Skin of body (tissue), 2 donors: ENCODE measurements around the gene TGFB2. TPM values are rescaled to one million over a fixed set of nuclear protein-coding genes. Genes with fewer than 3 reads are reported as not detected.
A peak's percentile ranks its signal among the peaks of the same experiment; 100 is the strongest.

Experiments
- DNase-seq: peaks from one replicate; lab custom pipeline; 2025; lab: John Stamatoyannopoulos, UW
- total RNA-seq: library from RNA; depleted of rRNA; stranded (reverse); fragments of >200 nt; gene quantifications from one replicate; pipeline ENCODE4 v1.2.3, GENCODE V29; 2014

Gene TGFB2
- total RNA-seq, 1 donor from 2014 or later: 32.0 TPM

DNA sequence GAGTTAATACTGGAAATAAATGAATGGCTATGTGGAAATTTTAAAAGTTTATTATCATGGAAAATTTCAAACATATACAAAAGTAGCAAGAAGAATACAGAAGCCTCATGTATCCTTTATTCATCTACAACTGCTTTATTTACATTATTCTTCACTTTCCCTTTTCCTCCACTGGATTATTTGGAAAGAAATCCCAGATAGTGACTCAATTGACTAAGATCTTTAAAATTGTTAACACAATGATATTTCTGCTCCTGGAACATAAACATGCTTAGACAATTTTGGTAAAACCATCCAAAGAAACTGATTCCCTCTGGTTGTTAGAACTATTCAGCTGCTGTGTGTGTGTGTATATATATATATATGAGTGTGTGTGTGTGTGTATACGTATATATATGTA, 116.2 kb downstream of the TGFB2 start:
- DNase-seq: no peak

GRCh38 chr1:218462116-218462515, 117.0 kb downstream of the TGFB2 start:
- DNase-seq: no peak

DNA sequence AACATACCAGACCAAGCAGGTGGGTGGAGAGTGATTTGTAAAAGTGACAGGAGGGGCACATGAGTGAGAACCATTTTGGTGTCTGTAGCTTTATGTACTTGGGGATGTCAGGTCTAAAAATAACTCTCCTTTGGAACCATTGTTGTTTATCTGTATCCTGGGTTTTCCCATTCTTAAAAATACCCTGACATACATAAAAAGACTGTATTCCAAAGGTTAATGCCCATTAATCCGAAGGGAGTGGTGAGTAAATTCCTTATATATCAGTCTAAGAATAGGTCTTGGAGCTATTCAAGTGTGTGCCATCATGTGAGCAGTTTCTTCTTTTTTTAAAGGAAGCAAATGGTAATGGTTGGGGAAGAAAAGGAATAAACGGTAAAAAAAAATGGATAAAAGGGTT, 117.5 kb downstream of the TGFB2 start:
- no peak for DNase-seq

DNA sequence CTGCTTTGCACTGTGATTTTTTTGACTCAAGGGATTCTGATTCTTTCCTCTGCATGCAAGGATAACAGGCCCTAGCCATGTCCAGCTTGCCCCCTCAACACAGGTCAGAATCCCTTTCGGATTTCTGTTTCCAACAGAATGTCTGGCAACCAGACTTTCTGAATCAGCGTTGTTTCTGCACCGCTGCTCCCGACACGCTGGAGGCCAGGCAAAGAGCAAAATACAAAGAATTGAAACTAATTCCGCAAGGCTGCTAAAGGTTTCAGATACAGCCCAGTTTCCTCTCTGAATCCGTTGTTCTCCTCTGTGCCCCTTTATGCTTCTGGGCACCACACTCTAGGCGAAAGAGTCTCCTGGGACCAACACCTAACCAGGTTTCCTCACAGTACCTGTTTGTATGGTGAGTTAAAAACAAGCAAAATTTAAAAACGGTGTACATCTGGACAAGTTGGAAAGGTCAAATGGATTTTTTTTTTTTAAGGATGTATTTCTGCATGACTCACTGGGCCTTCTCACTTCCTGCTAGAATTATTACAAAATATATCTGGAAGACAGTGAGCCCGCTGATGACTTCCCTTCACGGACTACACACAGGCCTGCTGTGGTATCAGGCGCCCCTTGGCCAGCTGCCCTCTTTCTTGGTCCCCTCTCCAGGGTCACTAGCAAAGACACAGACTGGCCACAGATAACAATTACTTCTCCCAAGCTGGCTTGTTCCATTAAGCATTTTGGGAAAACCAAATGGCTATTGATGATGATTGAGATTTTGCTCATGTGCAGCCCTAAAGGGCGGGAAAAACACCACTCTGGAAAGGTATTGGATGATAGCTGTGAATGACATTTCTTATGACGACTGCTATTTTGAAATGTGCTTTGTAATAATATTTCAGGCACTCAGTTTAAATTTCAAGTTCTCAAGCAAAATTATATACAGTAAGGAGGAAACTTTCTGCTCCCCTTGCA, 118.3 kb downstream of the TGFB2 start:
- DNase-seq: peak; percentile 26

DNA sequence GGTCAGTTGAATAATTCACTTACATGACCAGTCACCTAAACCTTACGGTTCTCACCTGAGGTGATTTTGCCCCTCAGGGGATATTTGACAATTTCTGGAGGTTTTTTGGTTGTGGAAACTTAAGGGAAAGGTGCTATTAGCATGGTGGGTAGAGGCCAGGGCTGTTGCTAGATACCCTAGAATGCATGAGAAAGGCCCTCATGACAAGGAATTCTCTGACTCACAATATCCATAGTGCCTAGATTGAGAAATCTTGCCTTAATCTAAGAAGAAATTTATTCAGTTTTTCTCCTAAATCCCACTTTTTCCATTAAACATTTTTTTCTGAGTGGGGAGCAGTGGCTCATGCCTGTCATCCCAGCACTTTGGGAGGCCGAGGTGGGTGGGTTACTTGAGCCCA, 119.7 kb downstream of the TGFB2 start:
- DNase-seq: no peak

- no peak for DNase-seq
Measured at GRCh38 chr1:218466341-218467010, 121.3 kb downstream of the TGFB2 start.

DNA sequence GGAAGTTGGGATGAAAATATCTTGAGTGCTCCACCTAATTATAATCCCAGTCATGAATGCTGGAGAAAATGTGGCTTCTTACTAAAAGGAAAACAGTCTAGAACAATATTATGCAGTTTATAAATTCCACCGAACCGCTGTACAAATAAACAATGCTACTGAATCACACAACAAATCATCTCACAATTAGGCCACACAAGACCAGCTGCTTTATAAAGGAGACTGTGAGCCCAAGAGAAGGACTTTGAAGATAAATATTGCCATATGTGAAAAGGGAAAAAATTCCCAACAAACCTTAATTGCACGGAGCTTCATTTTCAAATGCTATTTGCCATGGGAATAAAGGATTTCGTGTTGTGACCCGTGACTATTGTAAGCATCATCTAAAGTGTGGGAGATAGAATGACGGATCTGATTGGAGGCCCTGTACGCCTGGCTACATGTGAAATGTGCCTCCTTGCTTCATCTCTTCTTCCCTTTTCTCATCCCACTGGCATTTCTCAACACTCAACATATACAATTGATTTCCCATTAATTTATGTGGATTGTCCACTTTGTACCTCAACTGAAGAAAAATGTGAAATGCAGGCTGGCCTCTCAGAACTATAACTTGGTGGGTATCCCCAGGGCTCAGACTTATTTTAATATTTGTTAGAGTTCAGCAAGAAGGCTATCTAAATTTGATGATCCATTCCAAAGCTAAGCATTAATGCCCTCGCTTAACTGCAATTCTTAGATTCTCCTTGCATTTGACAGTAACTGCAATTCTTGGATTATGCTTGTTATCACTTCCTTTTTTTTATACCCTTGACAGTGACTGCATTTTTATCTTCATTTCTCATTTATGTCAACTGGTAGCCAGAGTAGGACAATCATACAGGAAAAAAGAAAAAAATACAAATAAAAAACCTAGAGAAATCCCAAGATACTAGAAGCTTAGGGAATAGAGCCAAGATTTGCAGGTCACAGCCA, 122.3 kb downstream of the TGFB2 start:
- DNase-seq: peak; percentile 57

GRCh38 chr1:218468711-218469110, 123.6 kb downstream of the TGFB2 start:
- no peak for DNase-seq

DNA sequence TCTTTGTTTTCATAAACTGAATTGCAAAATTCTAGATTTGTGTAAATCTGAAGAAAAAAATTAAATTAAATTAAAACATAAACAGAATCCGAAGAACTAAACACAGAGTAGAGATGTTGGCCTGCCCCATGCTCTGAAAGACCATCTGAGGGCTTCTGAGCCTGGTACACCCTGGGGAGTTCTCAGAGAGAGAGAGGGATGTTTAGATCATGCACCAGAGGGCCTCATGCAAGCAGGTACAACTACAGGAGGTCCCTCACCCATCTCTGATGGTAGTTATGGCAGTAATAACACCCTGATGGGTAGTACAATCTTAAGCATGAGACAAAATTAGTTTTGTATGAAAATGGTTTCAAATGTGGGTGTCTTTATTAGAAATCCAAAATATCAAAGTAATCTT, 127.7 kb downstream of the TGFB2 start:
- DNase-seq: no peak

DNA sequence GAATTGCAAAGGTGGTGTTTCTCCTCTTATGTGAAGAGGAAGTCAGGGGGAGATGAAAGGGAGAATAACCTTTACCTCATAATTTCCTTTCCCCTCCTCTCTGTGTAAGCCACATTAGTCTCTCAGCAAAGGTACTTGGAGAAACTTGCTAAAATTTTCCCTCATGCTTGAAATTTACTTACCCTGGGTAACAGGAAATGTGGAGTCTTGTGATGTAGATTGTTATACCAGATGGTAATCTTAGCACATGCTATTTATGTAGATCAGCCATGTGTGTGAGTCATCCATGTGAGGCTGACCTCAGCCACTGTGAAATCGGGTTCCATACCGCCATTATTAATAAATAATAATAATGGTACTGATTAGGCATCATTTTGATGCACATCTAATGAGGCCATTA, 128.4 kb downstream of the TGFB2 start:
- DNase-seq: no peak

- DNase-seq: no peak
Measured at GRCh38 chr1:218474128-218474527, 129.0 kb downstream of the TGFB2 start.

- no peak for DNase-seq
Measured at GRCh38 chr1:218475275-218475674, 130.1 kb downstream of the TGFB2 start.

DNA sequence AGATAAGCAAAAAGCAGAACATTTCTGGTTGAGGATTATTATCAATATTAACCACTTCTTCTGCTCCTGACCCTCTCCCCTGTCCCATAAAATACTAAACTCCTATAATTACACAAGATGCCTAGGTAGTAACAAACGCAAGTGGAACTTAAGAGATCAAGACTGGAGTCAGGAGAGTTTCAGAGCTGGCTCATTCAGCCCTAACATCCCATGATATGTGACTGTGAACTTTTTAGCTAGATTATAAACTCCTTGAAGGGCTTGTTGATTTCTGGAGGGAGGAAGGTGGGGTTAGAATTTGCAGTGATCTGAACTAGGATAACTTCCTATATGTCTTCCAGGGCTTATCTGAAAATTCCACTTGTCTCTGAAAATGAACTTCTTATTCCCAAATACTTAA, 130.6 kb downstream of the TGFB2 start:
- DNase-seq: no peak

GRCh38 chr1:218476385-218476784, 131.2 kb downstream of the TGFB2 start:
- DNase-seq: no peak

DNA sequence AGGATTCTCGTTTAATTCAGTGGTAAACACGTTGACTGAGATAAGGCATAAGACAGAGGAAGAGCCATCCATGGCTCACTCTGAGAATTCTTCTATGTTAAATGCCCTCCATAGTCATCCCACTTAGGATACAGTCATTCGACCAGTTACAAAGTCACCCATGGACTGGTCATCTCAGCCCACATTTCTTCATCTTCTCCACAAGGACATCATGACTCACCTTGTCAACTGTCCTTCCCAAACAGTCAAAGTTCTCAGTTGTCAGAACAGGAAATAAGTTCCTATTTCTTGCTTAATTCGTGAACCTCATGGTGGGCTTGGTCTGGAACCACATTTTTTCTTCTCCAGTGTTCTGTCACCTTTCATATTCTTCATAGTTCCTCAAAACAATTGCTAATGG, 133.2 kb downstream of the TGFB2 start:
- DNase-seq: no peak

DNA sequence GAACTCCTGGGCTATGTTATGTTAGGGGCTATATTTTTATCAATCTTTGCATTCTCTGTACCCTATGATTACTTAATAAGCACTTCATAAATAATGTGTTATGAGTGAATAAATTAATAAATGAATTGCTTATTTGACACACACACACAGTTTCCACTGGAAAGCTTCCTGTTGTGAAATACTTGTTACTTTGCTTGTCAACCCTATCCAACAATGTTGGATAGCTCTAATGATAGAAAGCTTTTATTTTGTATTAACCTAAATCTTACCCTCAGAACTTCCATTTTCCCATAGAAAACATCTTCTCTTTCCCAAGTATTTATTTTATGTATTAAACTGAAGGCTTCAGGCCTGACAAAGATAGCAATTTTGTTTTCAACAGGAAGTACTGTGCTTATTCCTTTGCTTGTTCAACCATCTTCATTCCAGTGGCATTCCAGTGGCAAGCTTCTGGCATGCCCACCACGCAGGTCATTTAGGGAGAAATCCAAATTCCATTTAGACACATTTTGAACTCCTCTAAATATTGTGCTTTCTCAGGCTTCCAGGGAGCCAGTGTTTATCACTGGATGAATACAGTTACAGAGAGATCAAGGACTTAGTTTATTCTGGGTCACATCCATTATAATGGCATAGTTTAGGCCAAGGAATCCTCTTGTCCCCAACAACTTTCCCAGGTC, 134.4 kb downstream of the TGFB2 start:
- DNase-seq: no peak

- DNase-seq: peak; percentile 45
Measured at GRCh38 chr1:218480137-218480536, 135.0 kb downstream of the TGFB2 start.

- peak; percentile 45 for DNase-seq
Measured at GRCh38 chr1:218480588-218481099, 135.5 kb downstream of the TGFB2 start.

DNA sequence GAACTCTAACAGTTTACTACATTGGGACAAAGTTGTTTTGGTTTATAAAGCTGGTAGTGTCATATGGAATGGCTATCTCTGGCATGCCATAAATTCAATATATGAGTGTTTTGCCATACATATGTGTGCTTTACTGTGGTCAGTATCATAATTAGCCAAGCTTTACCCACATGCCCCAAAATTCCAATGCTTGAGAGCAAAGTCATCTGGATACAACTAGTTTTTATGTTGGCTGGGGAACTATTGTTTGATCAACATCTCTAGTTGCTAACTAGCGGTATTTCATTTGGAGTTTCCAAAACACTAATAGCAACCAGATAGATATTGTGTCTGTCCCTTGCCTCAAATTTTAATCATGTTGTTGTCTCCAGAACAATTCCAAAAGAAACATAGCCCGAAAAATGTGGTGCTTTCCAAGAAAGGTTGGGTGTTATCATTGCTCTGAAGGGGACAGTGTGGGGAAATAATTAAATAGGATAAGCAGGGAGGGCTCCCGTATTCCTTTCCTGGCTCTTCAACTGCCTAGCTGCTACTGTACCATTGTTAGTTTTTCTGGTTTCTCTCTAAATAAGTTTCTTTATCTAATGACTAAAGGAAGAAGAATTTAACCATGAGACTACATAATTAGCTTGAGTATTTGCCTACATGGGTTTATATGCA, 136.1 kb downstream of the TGFB2 start:
- no peak for DNase-seq

- DNase-seq: peak; percentile 27
Measured at GRCh38 chr1:218482683-218483082, 137.5 kb downstream of the TGFB2 start.
